ENCODE results near the gene ZGRF1. TPM values are rescaled to one million over a fixed set of nuclear protein-coding genes. Genes with fewer than 3 reads are reported as not detected.
A peak's percentile ranks its signal among the peaks of the same experiment; 100 is the strongest.
"Not testable (repeated sequence)": the region's sequence is repeated elsewhere in the genome, so short reads cannot be mapped to it uniquely, and the experiment has no call there.

Gene ZGRF1
- polyA plus RNA-seq, 12 donors, result 5.1 to 15.8 (median 9.8) TPM; not detected in 1

DNA sequence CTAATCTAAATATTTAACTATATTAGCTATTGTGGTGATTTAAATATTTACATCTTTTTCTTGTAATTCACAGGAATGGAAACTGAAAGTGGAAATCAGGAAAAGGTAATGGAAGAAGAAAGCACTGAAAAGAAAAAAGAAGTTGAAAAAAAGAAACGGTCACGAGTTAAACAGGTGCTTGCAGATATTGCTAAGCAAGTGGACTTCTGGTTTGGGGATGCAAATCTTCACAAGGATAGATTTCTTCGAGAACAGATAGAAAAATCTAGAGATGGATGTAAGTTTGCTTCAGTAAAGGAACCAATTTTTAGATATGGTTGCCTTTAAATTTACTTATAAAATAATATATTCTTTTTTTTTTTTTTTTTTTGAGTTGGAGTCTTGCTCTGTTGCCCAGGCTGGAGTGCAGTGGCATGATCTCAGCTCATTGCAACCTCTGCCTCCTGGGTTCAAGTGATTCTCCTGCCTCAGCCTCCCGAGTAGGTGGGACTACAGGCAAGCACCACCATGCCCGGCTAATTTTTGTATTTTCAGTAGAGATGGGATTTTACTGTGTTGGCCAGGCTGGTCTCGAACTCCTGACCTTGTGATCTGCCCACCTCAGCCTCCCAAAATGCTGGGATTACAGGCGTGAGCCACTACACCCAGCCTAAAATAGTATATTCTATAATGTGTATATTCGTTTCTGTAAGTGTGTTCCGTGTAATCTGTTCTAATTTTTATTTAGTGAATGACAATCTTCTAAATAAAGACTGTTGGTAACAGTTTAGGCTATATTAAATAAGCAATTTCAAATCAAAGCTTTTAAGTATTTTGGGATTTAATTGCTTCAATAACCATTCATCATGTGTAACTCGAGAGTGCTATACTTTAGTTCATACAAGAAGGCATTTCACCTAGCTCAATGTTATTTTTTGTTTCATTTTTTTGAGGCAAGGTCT is 8.2 kb upstream of the ZGRF1 start:
- not testable (repeated sequence) for DNase-seq

DNA sequence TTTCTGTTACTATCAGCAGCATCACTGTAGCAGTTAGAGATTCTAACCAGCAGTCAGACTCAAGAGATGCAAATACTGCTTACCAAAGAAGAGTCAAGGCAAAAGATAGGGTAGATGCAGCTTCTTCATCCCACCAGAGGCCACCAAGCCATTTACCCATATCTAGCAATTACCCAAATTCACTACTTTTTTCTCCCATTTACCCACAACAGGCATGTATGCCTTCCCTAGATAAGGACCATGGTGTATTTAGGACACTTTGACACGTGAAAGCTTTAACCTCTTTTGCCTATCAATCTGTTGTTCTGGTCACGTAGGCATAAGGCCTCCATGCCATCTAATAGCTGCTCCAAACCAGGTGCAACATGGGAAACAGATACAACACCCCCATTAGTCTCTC is 5.8 kb upstream of the ZGRF1 start:
- no peak for DNase-seq

DNA sequence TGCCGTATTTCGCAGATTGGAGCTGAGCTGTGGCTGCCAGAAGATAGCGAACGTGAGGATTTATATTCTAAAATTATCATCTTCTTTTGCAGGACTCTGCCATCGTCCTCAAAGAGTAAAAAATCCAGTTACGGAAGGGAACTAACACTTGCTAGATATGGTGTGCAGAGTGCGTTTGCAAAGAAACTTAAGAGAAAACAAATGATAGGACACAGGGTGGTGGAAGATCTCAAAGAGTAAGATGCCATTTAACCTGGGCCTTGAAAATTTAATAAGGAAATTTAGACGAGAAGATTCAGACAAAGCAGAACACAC is 800 bp upstream of the ZGRF1 start:
- DNase-seq, result no peak

DNA sequence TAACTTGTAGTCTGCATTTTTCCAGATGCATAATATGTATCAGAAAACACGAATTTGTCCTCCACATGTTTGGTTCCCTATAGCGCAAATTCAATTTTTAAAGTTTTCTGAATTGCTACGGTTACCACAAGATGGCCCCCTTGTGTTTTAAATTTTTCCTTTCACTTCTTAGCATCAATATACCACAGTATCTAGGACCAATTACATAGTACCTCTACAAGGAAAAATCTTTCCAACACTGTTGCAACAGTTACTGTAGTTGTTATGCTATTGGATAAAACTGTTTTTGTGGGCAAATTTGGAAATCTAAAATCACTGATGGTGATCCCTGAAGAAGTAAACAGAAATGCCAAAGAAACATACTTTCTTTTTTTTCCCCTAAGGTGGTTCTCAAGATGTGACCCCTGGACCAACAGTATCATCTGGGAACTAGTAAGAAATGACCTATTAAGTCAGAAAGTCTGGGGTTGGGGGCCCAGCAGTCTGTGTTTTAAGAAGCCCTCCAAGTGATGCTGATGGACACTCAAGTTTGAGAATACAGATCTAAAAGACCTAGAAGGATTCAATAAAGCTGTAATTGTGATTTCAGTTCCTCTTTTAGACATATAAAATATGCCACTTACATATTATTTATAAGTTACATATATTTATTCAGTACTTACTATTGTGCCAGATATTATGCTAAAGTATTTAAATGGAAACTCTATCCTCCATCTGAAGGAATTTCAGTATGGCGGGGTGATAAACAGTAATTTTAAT is 3.1 kb downstream of the ZGRF1 start:
- peak; percentile 31 for DNase-seq

DNA sequence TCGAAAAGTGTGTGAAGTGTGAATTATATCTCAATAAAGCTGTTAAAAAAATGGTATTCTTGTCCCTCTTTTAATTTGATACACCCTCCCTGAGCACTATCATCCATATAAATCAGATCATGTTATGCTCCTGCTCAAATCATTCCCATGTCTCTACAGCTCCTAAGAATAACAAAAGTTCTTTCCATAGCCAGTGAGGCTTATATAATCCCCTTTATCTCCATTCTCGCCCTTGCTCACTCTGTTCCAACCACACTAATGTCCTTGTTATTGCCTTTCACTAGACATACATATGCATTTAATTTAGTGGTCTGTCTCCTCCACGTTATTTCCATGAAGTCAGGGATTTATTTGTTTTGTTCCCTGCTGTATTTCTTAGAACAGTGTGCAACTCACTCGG is 10.5 kb downstream of the ZGRF1 start:
- no peak for DNase-seq

DNA sequence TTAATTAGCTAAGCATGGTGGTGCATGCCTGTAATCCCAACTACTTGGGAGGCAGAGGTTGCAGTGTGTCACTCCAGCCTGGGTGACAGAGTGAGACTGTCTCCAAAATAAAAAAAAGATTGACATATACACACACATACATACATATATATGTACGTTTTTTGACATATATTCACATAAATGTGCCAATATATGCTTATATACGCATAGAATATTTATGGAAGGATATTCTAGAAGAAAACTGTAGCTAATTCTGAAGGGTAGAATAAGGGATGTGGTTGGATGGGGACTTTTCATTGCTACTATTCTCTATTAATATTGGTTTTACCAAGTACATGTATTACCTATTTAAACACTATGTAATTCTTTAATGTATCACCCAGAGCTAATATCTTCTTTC is 19.7 kb downstream of the ZGRF1 start:
- DNase-seq, result no peak

DNA sequence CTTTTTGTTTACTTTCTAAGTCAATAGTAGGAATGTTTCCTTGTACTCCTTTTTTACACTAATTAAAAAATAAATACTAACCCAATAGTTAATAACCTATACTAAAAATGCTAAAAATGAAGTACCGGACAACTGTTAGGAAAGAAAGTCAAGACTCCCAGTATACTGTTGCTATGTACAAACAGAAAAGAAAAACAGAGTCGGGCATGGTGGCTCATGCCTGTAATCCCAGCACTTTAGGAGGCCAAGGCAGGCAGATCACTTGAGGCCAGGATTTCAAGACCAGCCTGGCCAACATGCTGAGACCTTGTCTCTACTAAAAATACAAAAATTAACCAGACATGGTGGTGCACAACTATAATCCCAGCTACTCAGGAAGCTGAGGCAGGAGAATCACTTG is 23.9 kb downstream of the ZGRF1 start:
- not testable (repeated sequence) for DNase-seq

DNA sequence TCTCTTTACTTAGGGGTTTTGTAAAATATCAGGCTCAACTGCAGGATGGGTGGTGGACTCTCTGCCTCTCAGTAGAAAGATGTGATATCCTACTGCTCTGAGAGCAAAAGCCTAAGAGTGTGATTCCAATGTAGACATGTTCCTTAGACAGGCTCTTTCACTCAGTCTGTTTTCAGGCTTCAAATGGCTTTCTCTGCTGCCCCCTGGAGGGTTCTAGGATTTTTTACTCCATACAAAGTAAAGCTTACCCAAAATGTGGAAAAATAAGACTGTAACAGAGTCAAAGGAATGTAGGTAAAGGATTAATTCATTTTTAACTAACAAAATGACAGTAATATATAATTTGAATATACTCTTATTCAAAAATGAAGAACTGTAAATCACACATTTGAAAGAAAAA is 32.1 kb downstream of the ZGRF1 start:
- DNase-seq, result peak; percentile 54

DNA sequence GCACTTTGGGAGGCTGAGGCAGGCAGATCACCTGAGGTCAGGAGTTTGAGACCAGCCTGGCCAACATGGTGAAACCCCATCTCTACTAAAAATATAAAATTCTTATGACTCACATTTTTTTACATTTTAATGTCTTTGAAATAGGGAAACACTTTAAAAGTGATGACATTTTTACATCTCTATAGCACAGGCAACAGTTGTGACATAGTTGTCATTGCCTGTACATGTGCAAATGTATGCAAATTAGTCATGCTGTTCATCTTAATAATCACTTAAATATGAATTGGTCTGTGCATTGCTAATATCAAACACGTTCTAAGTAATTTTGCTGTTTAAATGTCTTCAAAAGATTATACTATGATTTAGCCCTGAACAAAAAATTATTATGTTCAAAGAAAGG is 41.7 kb downstream of the ZGRF1 start:
- DNase-seq, result no peak

DNA sequence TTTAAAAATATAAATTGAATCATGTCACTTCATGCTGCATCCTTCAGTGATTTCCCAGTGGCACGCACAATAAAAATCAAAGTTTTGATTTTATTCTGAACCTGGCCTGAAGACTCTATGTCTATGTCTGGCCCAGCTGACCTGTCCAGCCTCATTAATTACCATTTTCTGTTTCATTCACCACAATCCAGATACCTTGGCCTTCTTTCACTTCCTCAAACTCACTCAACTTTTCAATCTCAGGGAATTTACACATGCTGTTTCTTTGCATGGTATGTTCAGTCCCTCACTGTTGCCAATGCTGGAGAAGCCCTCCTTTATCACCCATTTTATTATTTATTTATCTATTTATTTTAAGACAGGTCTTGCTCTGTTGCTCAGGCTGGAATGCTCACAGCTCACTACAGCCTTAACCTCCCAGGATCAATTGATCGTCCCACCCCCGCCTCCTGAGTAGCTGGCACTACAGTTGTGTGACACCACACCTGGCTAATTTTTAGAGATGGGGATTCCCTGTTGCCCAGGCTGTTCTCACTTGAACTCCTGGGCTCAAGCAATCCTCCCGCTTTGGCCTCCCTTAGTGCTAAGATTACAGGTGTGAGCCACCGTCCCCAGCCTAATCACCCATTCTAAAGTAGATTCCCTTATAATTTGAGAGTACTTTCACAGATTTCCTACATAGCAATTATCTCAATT is 43.1 kb downstream of the ZGRF1 start:
- no peak for DNase-seq

DNA sequence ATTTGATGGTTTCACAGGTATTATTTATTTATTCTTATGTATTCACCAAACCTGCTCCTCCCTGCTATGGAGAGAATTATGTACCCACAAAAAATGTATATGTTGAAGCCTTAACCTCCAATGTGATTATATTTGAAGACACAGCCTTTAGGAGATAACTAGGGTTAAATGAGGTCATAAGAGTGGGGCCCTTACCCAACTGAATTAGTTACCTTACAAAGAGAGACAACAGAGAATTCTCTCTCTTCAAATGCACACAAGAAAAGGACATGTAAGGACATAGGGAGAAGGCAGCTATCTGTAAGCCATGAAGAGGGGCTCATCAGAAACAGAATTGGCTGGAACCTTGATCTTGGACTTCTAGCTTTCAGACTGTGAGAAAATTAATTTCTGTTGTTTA is 44.0 kb downstream of the ZGRF1 start:
- DNase-seq, result no peak

DNA sequence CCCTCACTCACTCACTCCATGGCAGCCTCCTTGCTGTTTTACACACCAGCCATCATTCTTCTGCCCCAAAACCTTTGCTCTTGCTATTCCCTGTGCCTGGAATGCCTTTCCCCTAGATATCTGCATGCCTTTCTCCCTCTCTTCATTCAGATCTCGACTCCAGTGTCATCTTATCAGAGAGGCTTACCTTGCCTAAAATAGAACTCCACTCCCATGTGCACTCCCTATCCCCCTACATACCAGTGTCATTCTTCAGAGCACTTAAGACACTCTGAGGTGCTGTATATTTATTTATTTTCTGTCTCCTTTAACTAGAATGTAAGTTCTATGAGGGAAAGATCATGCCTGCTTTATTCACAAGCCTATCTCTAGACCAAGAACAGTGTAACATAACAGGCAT is 45.1 kb downstream of the ZGRF1 start:
- DNase-seq, result no peak

DNA sequence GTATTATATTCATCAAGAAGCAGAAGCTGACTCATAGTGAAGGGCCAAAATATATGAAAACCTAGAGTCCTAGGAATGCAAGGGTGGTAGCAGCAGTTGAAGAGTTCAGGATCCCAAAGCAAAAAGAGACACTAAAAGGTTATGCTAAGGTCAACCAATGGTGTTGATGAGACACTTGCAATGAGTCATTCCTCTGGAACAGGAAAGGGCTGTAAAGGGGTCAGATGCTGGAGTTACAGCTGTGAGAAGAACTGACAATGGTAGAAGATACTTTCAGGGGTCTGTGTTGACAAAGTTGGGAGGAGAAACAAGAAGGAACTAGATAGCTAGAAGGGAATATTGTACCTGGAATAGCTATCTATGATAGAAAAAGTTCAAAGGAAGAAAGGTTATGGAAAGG is 47.5 kb downstream of the ZGRF1 start:
- no peak for DNase-seq

DNA sequence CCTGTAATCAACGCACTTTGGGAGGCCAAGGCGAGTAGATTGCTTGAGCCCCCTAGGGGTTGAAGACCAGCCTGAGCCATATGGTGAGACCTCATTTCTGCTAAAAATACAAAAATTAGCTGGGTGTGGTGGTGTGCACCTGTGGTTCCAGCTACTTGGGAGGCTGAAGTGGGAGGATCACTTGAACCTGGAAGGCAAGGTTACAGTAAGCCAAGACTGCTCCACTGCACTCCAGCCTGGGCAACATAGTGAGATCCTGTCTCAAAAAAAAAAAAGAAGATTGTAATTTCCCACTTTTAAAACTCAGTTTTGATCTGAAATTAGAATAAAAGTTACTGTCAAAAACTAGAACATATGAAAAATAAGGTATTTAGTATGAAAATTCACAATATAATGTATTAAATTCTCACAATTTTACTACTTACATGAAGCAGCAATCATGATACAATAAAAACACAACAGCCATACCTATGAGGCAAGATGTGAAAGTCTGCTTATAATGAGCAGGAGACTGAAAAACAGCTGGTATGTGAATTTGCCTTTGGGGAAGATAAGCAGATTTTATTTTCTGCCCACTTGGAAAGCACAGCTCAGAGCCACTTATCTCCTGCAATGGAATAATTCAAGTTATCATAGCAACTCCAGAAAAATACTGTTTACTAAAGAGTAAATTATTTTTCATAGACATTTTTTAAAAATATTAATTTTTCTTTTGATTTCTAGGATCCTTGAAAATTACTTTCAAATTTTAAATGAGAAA is 50.6 kb downstream of the ZGRF1 start:
- no peak for DNase-seq

DNA sequence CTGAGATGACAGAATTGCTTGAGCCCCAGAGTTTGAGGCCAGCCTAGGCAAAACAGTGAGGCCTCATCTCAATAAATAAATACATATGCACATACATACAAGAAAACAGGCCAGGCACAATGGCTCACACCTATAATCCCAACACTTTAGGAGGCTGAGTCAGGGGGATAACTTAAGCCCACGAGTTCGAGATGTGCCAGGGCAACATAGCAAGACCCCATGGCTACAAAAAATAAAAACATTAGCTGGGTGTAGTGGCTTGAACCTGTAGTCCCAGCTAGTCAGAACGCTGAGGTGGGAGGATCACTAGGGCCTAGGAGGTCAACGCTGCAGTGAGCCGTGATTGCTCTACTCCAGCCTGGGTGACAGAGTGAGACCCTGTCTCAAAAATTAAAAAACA is 69.2 kb downstream of the ZGRF1 start:
- no peak for DNase-seq

DNA sequence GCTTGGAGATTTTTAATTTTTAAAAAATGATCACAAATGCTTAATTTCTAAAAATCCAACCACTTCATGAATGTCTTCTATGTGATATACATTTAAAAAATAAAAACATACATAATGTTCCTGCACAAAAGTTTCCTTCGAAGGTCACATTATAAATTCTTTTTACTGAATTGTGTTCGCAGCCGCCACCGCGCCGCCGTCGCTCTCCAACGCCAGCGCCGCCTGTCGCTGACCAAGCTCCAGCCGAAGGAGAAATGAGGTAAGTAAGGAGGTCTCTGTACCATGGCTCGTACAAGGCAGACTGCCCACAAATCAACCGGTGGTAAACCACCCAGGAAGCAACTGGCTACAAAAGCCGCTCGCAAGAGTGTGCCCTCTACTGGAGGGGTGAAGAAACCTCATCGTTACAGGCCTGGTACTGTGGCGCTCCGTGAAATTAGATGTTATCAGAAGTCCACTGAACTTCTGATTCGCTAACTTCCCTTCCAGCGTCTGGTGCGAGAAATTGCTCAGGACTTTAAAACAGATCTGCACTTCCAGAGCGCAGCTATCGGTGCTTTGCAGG is 71.9 kb downstream of the ZGRF1 start:
- DNase-seq, result no peak

DNA sequence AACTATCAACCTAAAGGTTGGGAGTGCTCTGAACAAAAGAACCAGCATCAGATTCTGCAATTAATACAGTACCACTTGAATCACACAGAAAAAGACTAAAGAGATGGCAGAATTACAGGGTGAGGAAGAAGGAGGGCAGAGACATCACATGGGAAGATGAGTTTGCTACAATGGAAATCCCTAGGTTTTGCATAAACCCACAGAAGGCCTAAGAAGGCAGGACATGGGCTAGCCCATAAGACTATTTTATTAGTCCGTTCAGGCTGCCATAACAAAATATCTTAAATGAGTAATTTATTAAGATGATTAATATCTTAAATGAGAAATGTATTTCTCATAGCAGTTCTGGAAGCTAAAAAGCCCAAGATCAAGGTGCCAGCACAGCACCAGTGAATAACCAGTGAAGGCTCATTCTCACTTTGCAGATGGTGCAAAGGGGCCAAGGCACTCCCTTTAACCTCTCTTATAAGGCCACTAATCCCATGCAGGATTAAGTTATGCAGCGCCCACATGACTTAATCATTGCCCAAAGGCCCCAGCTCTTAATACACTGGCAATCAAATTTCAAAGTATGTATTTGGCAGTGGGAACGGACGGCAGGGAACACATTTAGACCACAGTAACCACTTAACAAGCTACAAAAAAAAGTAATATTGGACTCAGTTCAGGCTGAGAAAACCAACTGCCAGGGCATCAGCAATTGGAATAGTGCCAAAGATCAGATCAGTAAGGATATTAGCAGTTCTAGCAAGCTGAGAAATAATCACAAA is 73.1 kb downstream of the ZGRF1 start:
- no peak for DNase-seq

DNA sequence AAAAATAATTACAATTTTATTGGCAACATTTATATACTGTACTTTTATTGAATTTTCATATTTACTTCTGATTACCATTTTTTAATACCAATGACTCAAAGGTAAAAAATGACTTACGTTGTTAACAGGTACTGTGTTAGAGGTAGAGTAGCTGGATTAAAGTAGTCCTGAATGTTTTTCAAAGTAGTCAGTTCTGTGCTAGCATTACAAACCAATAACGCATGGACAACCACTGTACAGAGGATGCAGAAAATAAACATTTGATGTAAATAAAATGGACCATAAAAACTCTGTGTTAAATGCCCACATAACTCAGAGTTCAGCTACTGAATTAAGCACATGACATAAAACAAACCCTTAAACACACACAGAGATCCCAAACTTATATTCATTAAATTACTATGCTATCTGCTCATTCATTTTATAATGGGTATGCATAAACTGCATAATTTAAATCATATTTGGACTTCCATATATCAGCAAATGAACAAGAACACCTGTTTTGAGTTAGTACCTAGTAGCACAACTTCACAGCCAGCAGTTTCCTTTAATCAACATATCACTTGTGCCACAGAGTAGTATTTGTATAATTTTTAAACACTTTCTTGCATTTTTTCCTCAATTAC is 74.3 kb downstream of the ZGRF1 start:
- DNase-seq, result no peak

DNA sequence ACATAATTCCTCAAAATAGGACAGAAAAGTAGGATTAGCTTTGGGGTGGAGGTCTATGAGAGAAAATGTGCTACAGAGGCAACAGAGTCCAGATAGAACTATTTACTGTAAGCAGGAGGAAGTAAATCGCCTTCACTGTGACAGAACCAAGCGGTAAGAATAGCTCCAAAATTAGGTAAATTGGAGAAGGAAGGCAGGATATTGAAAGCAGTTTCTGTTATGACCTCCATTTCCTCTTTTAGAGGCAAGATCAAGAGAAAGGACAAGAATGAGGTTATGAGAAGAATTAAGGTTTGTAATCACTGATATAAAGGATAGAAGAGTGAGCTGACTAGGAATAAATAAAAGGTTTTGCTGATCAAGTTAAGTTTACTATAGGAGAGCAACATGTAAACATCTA is 76.6 kb downstream of the ZGRF1 start:
- DNase-seq, result no peak

DNA sequence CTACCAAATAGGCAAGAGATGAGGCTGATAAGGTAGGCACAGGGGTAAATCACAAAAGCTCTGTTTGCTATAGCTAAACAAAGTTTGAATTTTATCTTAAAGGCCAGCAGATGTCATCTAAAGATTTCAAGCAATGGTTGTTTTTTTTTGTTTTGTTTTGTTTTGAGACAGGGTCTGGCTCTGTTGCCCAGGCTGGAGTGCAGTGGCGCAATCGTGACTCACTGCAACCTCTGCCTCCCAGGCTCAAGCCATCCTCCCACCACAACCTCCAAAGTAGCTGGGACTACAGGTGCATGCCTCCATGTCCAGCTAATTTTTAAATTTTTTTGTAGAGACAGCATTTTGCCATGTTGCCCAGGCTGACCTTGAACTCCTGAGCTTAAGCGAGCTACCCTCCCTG is 77.7 kb downstream of the ZGRF1 start:
- DNase-seq, result no peak
